Measurements from ENCODE around the gene TPMT. TPM values are rescaled to one million over a fixed set of nuclear protein-coding genes. Genes with fewer than 3 reads are reported as not detected.

The TPMT gene
- total RNA-seq, 1 experiment from 2014 or later, result 13.3 TPM

- Histone ChIP-seq H4K8ac (replicated peaks; ENCODE audit: insufficient read length, low read depth, low read length) (no peak overlapping the region), H3T11ph (ENCODE audit: low read length) (no peak overlapping the region), H3K23ac (ENCODE audit: insufficient read length, low read depth, low read length) (no peak overlapping the region), H2AFZ (ENCODE audit: low read length) (no peak overlapping the region), H3K4ac (ENCODE audit: low read depth, low read length) (no peak overlapping the region), H2BK120ac (ENCODE audit: low read depth, low read length, poor library complexity, severe bottlenecking) (no peak overlapping the region), H4K91ac (ENCODE audit: insufficient read length, low read depth, low read length) (no peak overlapping the region), H3K27ac (ENCODE audit: insufficient read length, low read depth, low read length) (no peak overlapping the region), H2BK5ac (ENCODE audit: insufficient read length, low read length) (no peak overlapping the region), H3K4me1 (ENCODE audit: insufficient read depth, low read length) (no peaks in the 10 kb centered on the region), H3K9me3 (ENCODE audit: control insufficient read depth, low read depth, low read length) (no peaks in the 10 kb centered on the region), H3K79me1 (ENCODE audit: insufficient read depth, low read depth, low read length, poor library complexity, severe bottlenecking) (no peaks in the 10 kb centered on the region), H3K79me2 (ENCODE audit: insufficient read depth, low read length) (no peaks in the 10 kb centered on the region), H3K9ac (ENCODE audit: extremely low read depth, insufficient read length, low read length) (no peak overlapping the region), H3K14ac (ENCODE audit: insufficient read depth, low read length) (no peak overlapping the region), H3K27me3 (ENCODE audit: insufficient read depth, low read length) (no peaks in the 10 kb centered on the region), H2BK12ac (ENCODE audit: insufficient read length, low read depth, low read length) (no peak overlapping the region), H3K18ac (ENCODE audit: insufficient read length, low read depth, low read length) (no peak overlapping the region), H3K4me2 (ENCODE audit: insufficient read depth, insufficient read length, low read length) (no peak overlapping the region), H2BK20ac (ENCODE audit: low read depth, low read length, poor library complexity, severe bottlenecking) (no peak overlapping the region), H3K56ac (ENCODE audit: insufficient read length, low read depth, low read length) (no peak overlapping the region), H4K20me1 (ENCODE audit: control insufficient read depth, insufficient read depth, insufficient read length) (no peaks in the 10 kb centered on the region), H3K23me2 (ENCODE audit: insufficient read length, low read depth, low read length, poor library complexity, severe bottlenecking) (no peaks in the 10 kb centered on the region), H2BK15ac (ENCODE audit: low read depth, low read length) (no peak overlapping the region), H2AK5ac (ENCODE audit: insufficient read length, low read length) (no peak overlapping the region), H4K5ac (ENCODE audit: insufficient read length, low read depth, low read length) (no peak overlapping the region)
- peaks cover 9 to 11% of the 10 kb centered on the region in 2 experiments for H3K9me3 Mint-ChIP-seq
- no peaks in the 10 kb centered on the region for H3K27me3 Mint-ChIP-seq (ENCODE audit: low read depth)
- H3K36me3 Mint-ChIP-seq (ENCODE audit: insufficient read depth in 1 of 3, low read depth in 3 of 3), result peaks cover 19 to 37% (median 35%) of the 10 kb centered on the region in 3 experiments
- no CpG with 5 or more reads among the region's 3 CpGs for WGBS (ENCODE audit: extremely low coverage, insufficient read length, low lambda C conversion rate)
- H3K4me3 Mint-ChIP-seq, result no peak overlapping the region
- no peak overlapping the region for H3K27ac Mint-ChIP-seq
- no peak for TF ChIP-seq CTCF (conservative IDR thresholded peaks at IDR 0.05)
- DNase-seq, result no peak
- H3K4me1 Mint-ChIP-seq, result no peaks in the 10 kb centered on the region
Observed at GRCh38 chr6:18168264-18168663, 13.4 kb upstream of the TPMT start.
